Iris pigment epithelial cell (primary cell): ENCODE measurements around the gene OGDH.
"Not testable (repeated sequence)": the region's sequence is repeated elsewhere in the genome, so short reads cannot be mapped to it uniquely, and the experiment has no call there.

ENCODE experiments used
- DNase-seq: peaks from one replicate; pipeline ENCODE4 v3.0.0-alpha.2; 2011; ENCODE audit warnings: low read depth

The OGDH gene

GRCh38 chr7:44606341-44607140, at the start of gene OGDH:
OGDH (plus strand) TSS chr7:44606627; CDS start chr7:44624344, 17,717 bp downstream.
- DNase-seq = peak; percentile 99

GRCh38 chr7:44557485-44557884, 48.9 kb upstream of the OGDH start:
- DNase-seq = no peak

GRCh38 chr7:44559485-44559884, 46.9 kb upstream of the OGDH start:
- no peak for DNase-seq

GRCh38 chr7:44561481-44561880, 44.9 kb upstream of the OGDH start:
- no peak for DNase-seq

GRCh38 chr7:44561962-44562621, 44.3 kb upstream of the OGDH start:
- peak; percentile 78 for DNase-seq

- not testable (repeated sequence) for DNase-seq
Observed at GRCh38 chr7:44562622-44562962, 43.8 kb upstream of the OGDH start.

GRCh38 chr7:44563171-44563679, 43.2 kb upstream of the OGDH start:
- DNase-seq = no peak

GRCh38 chr7:44564606-44565005, 41.8 kb upstream of the OGDH start:
- no peak for DNase-seq

- DNase-seq = peak; percentile 61
Observed at GRCh38 chr7:44565097-44565794, 41.2 kb upstream of the OGDH start.

- no peak for DNase-seq
Observed at GRCh38 chr7:44565795-44566559, 40.5 kb upstream of the OGDH start.

- DNase-seq = no peak
Observed at GRCh38 chr7:44566680-44567079, 39.7 kb upstream of the OGDH start.

GRCh38 chr7:44567884-44568283, 38.5 kb upstream of the OGDH start:
- DNase-seq = no peak

- DNase-seq = no peak
Observed at GRCh38 chr7:44568771-44569560, 37.5 kb upstream of the OGDH start.

GRCh38 chr7:44569959-44570358, 36.5 kb upstream of the OGDH start:
- DNase-seq = no peak

- DNase-seq = no peak
Observed at GRCh38 chr7:44572771-44573170, 33.7 kb upstream of the OGDH start.

- peak; percentile 93 for DNase-seq
Observed at GRCh38 chr7:44573464-44574286, 32.8 kb upstream of the OGDH start, which contains the start of gene DDX56. DDX56 (minus strand) TSS chr7:44573908; CDS start chr7:44573895, 13 bp downstream.

- DNase-seq = peak; percentile 6
Observed at GRCh38 chr7:44574287-44574872, 32.0 kb upstream of the OGDH start.

- no peak for DNase-seq
Observed at GRCh38 chr7:44575054-44575453, 31.4 kb upstream of the OGDH start.

GRCh38 chr7:44576228-44576627, 30.2 kb upstream of the OGDH start:
- no peak for DNase-seq
